SU-DHL-6 (cell line): ENCODE results near the gene GPATCH4.

Experiments
- H2AFZ ChIP-seq: fragments of 200-600 bp; sonication (generic); 2 replicates; pipeline ENCODE4 v1.6.1; 2014; ENCODE audit warnings: low read depth, mild to moderate bottlenecking, moderate library complexity, mixed read lengths, antibody characterized with exemption, low read length; ENCODE audit not compliant: severe bottlenecking
- H3F3A ChIP-seq: fragments of 200-600 bp; shearing (Covaris generic); 2 replicates; pipeline ENCODE4 v1.6.0; 2016; ENCODE audit warnings: antibody characterized with exemption, mild to moderate bottlenecking; ENCODE audit not compliant: insufficient read depth
- H3K27ac ChIP-seq: fragments of 200-600 bp; sonication (generic); 2 replicates; pipeline ENCODE4 v1.5.1; 2016; ENCODE audit warnings: low read depth, mild to moderate bottlenecking, low read length, moderate library complexity, mixed read lengths
- H3K27me3 ChIP-seq: fragments of 200-600 bp; sonication (generic), shearing (Covaris generic); 2 replicates; pipeline ENCODE4 v1.6.0; 2014; ENCODE audit warnings: mild to moderate bottlenecking, low read length
- H3K36me3 ChIP-seq: fragments of 200-600 bp; sonication (generic); 2 replicates; pipeline ENCODE4 v1.6.1; 2014; ENCODE audit warnings: mild to moderate bottlenecking, low read length, mixed read lengths
- H3K4me2 ChIP-seq: fragments of 300-600, 200-600 bp; shearing (Covaris generic), sonication (generic); 2 replicates; pipeline ENCODE4 v1.6.0; 2014; ENCODE audit warnings: low read length, low read depth, mild to moderate bottlenecking; ENCODE audit not compliant: poor library complexity, severe bottlenecking
- H3K4me3 ChIP-seq: fragments of 200-600 bp; sonication (generic); 2 replicates; pipeline ENCODE4 v1.5.1; 2014; ENCODE audit warnings: antibody characterized with exemption, low read length, mild to moderate bottlenecking, mixed read lengths; ENCODE audit not compliant: insufficient read depth, poor library complexity, severe bottlenecking
- H3K79me2 ChIP-seq: fragments of 200-600 bp; sonication (generic); 2 replicates; pipeline ENCODE4 v1.6.1; 2014; ENCODE audit warnings: mild to moderate bottlenecking, low read length, moderate library complexity; ENCODE audit not compliant: insufficient read depth
- H3K9ac ChIP-seq: fragments of 200-600 bp; sonication (generic); 2 replicates; pipeline ENCODE4 v1.7.0; 2014; ENCODE audit warnings: mild to moderate bottlenecking, low read length
- H3K9me2 ChIP-seq: fragments of 200-600 bp; sonication (generic); replicated peaks from 2 replicates; pipeline ENCODE4 v1.6.1; 2014; ENCODE audit warnings: low read length; ENCODE audit not compliant: insufficient read depth
- H3K9me3 ChIP-seq: fragments of 200-600 bp; sonication (generic); 2 replicates; pipeline ENCODE4 v1.6.1; 2014; ENCODE audit warnings: low read length, mixed read lengths; ENCODE audit not compliant: insufficient read depth
- H4K20me1 ChIP-seq: fragments of 200-600 bp; sonication (generic); 2 replicates; pipeline ENCODE4 v1.6.1; 2014; ENCODE audit warnings: low read depth, mild to moderate bottlenecking, antibody characterized with exemption, low read length, moderate library complexity, mixed read lengths
- EZH2phosphoT487 ChIP-seq: fragments of 200-600 bp; sonication (generic), shearing (Covaris generic); conservative IDR thresholded peaks from 2 replicates; pipeline ENCODE4 v1.6.1; 2018; ENCODE audit warnings: mild to moderate bottlenecking, antibody characterized with exemption, low read length, moderate library complexity, mixed read lengths
- TF ChIP-seq, protein P1 (sequence below): fragments of 200-600 bp; sonication (generic); IDR thresholded peaks from one replicate; pipeline ENCODE4 v1.5.1; 2017; ENCODE audit warnings: antibody characterized with exemption, mild to moderate bottlenecking, low read length, moderate library complexity; ENCODE audit not compliant: insufficient read depth, poor library complexity, severe bottlenecking

GPATCH4 gene

DNA sequence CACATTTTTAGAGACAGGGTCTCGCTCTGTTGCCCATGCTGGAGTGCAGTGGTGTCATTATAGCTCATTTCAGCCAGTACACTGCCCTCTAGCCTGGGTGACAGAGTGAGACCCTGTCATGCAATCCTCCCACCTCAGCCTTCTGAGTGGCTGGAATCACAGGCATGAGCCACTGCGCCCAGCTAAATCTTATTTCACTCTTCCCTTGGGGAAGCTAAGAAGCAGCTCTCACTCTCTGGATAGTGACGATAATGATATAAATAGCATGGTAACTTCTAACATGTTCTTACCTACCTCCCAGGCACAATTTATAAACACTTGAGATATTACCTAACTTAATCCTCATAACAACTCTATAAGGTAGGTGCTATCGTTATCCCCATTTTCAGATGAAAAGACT lies 53.8 kb downstream of the GPATCH4 start:
- Histone ChIP-seq H3K9me3 (no peaks in the 10 kb centered on the region), H3K27me3 (no peaks in the 10 kb centered on the region), H4K20me1 (no peaks in the 10 kb centered on the region), H3K27ac (no peak overlapping the region), H2AFZ (no peak overlapping the region), H3K9ac (no peak overlapping the region), H3K79me2 (no peaks in the 10 kb centered on the region), H3K4me2 (no peak overlapping the region), H3K9me2 (no peaks in the 10 kb centered on the region), H3K4me3 (no peak overlapping the region), H3K36me3 (no peaks in the 10 kb centered on the region), H3F3A (no peaks in the 10 kb centered on the region)
- no peak for TF ChIP-seq EZH2phosphoT487
- TF ChIP-seq, protein P1, sequence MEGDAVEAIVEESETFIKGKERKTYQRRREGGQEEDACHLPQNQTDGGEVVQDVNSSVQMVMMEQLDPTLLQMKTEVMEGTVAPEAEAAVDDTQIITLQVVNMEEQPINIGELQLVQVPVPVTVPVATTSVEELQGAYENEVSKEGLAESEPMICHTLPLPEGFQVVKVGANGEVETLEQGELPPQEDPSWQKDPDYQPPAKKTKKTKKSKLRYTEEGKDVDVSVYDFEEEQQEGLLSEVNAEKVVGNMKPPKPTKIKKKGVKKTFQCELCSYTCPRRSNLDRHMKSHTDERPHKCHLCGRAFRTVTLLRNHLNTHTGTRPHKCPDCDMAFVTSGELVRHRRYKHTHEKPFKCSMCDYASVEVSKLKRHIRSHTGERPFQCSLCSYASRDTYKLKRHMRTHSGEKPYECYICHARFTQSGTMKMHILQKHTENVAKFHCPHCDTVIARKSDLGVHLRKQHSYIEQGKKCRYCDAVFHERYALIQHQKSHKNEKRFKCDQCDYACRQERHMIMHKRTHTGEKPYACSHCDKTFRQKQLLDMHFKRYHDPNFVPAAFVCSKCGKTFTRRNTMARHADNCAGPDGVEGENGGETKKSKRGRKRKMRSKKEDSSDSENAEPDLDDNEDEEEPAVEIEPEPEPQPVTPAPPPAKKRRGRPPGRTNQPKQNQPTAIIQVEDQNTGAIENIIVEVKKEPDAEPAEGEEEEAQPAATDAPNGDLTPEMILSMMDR, result no peak

DNA sequence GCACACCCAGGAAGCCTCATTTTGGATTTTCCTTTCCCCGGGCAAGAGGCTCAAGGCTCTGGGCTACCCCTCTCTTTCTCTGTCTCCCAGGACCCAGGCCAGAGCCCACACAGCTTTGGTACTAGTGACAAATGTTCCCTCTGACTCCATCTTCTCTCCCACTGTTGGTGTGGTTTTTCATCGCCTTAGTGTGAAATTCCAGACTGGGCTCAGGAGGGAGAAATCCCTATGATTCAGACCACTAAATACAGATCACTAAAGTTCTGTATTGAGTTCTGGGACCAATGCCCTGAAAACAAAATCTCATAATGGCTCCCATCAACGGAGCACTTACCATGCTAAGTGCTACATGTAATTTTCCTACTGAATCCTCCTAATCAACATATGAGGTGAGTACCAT lies 55.0 kb downstream of the GPATCH4 start:
- Histone ChIP-seq H3K36me3 (no peaks in the 10 kb centered on the region), H3K4me2 (no peak overlapping the region)

DNA sequence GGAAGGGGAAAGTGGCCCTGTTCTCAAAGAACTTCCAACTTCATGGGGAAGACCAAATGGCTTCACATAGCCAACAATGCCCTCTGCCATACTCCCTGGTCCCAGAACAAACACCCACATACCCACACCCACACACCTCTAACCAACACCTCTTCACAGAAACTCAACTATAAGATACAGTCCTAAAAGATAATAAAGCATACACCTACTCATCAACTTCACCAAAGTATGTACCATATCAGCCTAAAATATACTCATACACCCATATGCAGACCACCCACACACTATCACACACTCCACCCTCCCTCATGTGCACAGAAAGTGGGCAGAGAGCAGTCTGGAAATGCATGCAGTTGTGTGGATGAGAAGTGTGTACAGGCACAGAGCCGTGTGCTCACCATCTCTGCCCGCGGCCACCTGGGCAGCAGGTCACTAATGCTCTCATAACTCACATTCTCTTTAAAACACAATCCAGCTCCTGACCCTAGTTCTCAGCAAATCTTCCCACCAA lies 56.6 kb downstream of the GPATCH4 start:
- no peak for TF ChIP-seq EZH2phosphoT487
- TF ChIP-seq, protein P1, result no peak
- no peaks in the 10 kb centered on the region for H3K9me3 ChIP-seq
- no peaks in the 10 kb centered on the region for H4K20me1 ChIP-seq
- no peak overlapping the region for H3K4me2 ChIP-seq
- H2AFZ ChIP-seq, result no peak overlapping the region
- no peaks in the 10 kb centered on the region for H3K36me3 ChIP-seq
- H3F3A ChIP-seq, result no peaks in the 10 kb centered on the region
- H3K79me2 ChIP-seq, result no peaks in the 10 kb centered on the region
- H3K9me2 ChIP-seq, result no peaks in the 10 kb centered on the region
- H3K27me3 ChIP-seq, result no peaks in the 10 kb centered on the region
- H3K9ac ChIP-seq, result no peak overlapping the region
- H3K27ac ChIP-seq, result no peak overlapping the region
- no peak overlapping the region for H3K4me3 ChIP-seq

More for the DNA sequence above, 55.0 kb downstream of the GPATCH4 start:
- Histone ChIP-seq H3K4me3 (no peak overlapping the region), H3K9ac (no peak overlapping the region), H3K79me2 (no peaks in the 10 kb centered on the region), H2AFZ (no peak overlapping the region), H3K9me2 (no peaks in the 10 kb centered on the region), H3F3A (no peaks in the 10 kb centered on the region), H3K27ac (no peak overlapping the region), H3K27me3 (no peaks in the 10 kb centered on the region), H4K20me1 (no peaks in the 10 kb centered on the region), H3K9me3 (no peaks in the 10 kb centered on the region)
- TF ChIP-seq EZH2phosphoT487, result no peak
- TF ChIP-seq, protein P1, result no peak
